ENCODE data around the gene MAP4K4. TPM values are rescaled to one million over a fixed set of nuclear protein-coding genes. Genes with fewer than 3 reads are reported as not detected.

The MAP4K4 gene
- total RNA-seq, 1 experiment from 2014 or later, result 132 TPM

- no peak overlapping the region for H3K9ac ChIP-seq (ENCODE audit: extremely low read depth, insufficient read length, low read length)
- H3K4me1 ChIP-seq (ENCODE audit: insufficient read depth, low read length), result peaks cover 14% of the 10 kb centered on the region
- Mint-ChIP-seq H3K27ac (no peak overlapping the region), H3K4me3 (no peak overlapping the region), H3K36me3 (ENCODE audit: insufficient read depth in 1 of 3, low read depth in 3 of 3) (no peaks in the 10 kb centered on the region; a peak in 2 of 7 replicates), H3K9me3 (no peaks in the 10 kb centered on the region), H3K4me1 (peaks cover 41 to 46% of the 10 kb centered on the region in 2 experiments), H3K27me3 (ENCODE audit: low read depth) (no peaks in the 10 kb centered on the region)
- H4K20me1 ChIP-seq (ENCODE audit: control insufficient read depth, insufficient read depth, insufficient read length), result no peaks in the 10 kb centered on the region
- no peak overlapping the region for H3K23ac ChIP-seq (ENCODE audit: insufficient read length, low read depth, low read length)
- no peaks in the 10 kb centered on the region for H3K27me3 ChIP-seq (ENCODE audit: insufficient read depth, low read length)
- DNase-seq, result no peak
- H2BK12ac ChIP-seq (ENCODE audit: insufficient read length, low read depth, low read length), result no peak overlapping the region
- no peaks in the 10 kb centered on the region for H3K23me2 ChIP-seq (ENCODE audit: insufficient read length, low read depth, low read length, poor library complexity, severe bottlenecking)
- no peak overlapping the region for H3K18ac ChIP-seq (ENCODE audit: insufficient read length, low read depth, low read length)
- no peak overlapping the region for H2BK15ac ChIP-seq (ENCODE audit: low read depth, low read length)
- H3T11ph ChIP-seq (ENCODE audit: low read length), result no peak overlapping the region
- peaks cover 14% of the 10 kb centered on the region for H3K79me1 ChIP-seq (ENCODE audit: insufficient read depth, low read depth, low read length, poor library complexity, severe bottlenecking)
- no CpG with 5 or more reads among the region's 1 CpG for WGBS (ENCODE audit: extremely low coverage, insufficient read length, low lambda C conversion rate)
- no peak for TF ChIP-seq CTCF (conservative IDR thresholded peaks at IDR 0.05)
- H3K56ac ChIP-seq (ENCODE audit: insufficient read length, low read depth, low read length), result no peak overlapping the region
- H2BK20ac ChIP-seq (ENCODE audit: low read depth, low read length, poor library complexity, severe bottlenecking), result no peak overlapping the region
- H3K4me2 ChIP-seq (ENCODE audit: insufficient read depth, insufficient read length, low read length), result no peak overlapping the region
- H3K14ac ChIP-seq (ENCODE audit: insufficient read depth, low read length), result no peak overlapping the region
- H4K91ac ChIP-seq (ENCODE audit: insufficient read length, low read depth, low read length), result no peak overlapping the region
- no peak overlapping the region for H2AFZ ChIP-seq (ENCODE audit: low read length)
- peaks cover 45% of the 10 kb centered on the region; the same call in 1 of the 2 replicates for H3K79me2 ChIP-seq (ENCODE audit: insufficient read depth, low read length)
- no peak overlapping the region for H2BK120ac ChIP-seq (ENCODE audit: low read depth, low read length, poor library complexity, severe bottlenecking)
- H3K9me3 ChIP-seq (ENCODE audit: control insufficient read depth, low read depth, low read length), result no peaks in the 10 kb centered on the region
- H4K5ac ChIP-seq (ENCODE audit: insufficient read length, low read depth, low read length), result no peak overlapping the region
- H2BK5ac ChIP-seq (ENCODE audit: insufficient read length, low read length), result no peak overlapping the region
- H2AK5ac ChIP-seq (ENCODE audit: insufficient read length, low read length), result no peak overlapping the region
- no peak overlapping the region for H3K4ac ChIP-seq (ENCODE audit: low read depth, low read length)
- no peak overlapping the region for H4K8ac ChIP-seq (replicated peaks; ENCODE audit: insufficient read length, low read depth, low read length)
- no peak overlapping the region for H3K27ac ChIP-seq (ENCODE audit: insufficient read length, low read depth, low read length)
Observed at GRCh38 chr2:101728865-101729264, 31.4 kb downstream of the MAP4K4 start.

All from H9 (cell line).